ENCODE results near the gene TMBIM4.
"Not testable (repeated sequence)": the region's sequence is repeated elsewhere in the genome, so short reads cannot be mapped to it uniquely, and the experiment has no call there.

The TMBIM4 gene

GRCh38 chr12:66187036-66187435, 17.2 kb upstream of the TMBIM4 start:
- no peak for DNase-seq (ENCODE audit: low read depth in 2 of 3, low spot score in 1 of 3)

- DNase-seq (ENCODE audit: low read depth in 2 of 3, low spot score in 1 of 3), result not testable (repeated sequence)
These were observed 15.0 kb upstream of the TMBIM4 start for GRCh38 chr12:66184822-66185221.

- no peak for DNase-seq (ENCODE audit: low read depth in 2 of 3, low spot score in 1 of 3)
These were observed 13.2 kb upstream of the TMBIM4 start for GRCh38 chr12:66182956-66183355.

GRCh38 chr12:66176105-66176900, 6.5 kb upstream of the TMBIM4 start:
- no peak for DNase-seq (ENCODE audit: low read depth in 2 of 3, low spot score in 1 of 3)

GRCh38 chr12:66174391-66175325, 4.9 kb upstream of the TMBIM4 start:
- DNase-seq (ENCODE audit: low read depth in 2 of 3, low spot score in 1 of 3), result not testable (repeated sequence)

GRCh38 chr12:66170606-66171005, 810 bp upstream of the TMBIM4 start:
- DNase-seq (ENCODE audit: low read depth in 2 of 3, low spot score in 1 of 3), result no peak

GRCh38 chr12:66168410-66168809, 1.4 kb downstream of the TMBIM4 start:
- DNase-seq (ENCODE audit: low read depth in 2 of 3, low spot score in 1 of 3), result no peak

DNA sequence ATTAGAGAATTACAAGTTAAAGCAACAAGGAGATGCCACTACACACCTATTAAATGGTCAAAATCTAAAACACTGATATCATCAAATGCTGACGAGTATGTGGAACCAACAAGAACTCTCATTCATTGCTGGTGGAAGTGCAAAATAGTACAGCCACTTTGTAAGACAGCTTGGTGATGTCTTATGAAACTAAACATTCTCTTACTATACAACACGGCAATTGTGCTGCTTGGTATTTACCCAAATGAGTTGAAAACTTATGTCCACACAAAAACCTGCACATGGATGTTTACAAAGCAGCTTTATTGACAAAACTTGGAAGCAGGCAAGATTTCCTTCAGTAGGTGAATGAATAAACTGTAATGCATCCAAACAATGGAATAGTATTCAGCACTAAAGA, 3.2 kb downstream of the TMBIM4 start:
- no peak for DNase-seq (ENCODE audit: low read depth in 2 of 3, low spot score in 1 of 3)

DNA sequence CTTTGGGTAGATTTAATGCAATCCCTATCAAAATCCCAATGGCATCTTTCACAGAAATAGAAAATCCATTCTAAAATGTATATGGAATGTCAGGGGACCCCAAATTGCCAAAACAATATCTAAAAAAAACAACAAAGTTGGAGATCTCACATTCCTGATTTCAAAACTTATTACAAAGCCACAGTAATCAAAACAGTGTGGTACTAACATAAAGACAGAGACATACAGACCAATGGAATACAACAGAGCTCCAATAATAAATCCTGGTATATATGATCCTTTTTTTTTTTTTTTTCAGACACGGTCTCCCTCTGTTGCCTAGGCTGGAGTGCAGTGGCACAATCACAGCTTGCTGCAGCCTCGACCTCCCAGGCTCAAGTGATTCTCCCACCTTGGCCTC, 4.7 kb downstream of the TMBIM4 start:
- no peak for DNase-seq (ENCODE audit: low read depth in 2 of 3, low spot score in 1 of 3)

DNA sequence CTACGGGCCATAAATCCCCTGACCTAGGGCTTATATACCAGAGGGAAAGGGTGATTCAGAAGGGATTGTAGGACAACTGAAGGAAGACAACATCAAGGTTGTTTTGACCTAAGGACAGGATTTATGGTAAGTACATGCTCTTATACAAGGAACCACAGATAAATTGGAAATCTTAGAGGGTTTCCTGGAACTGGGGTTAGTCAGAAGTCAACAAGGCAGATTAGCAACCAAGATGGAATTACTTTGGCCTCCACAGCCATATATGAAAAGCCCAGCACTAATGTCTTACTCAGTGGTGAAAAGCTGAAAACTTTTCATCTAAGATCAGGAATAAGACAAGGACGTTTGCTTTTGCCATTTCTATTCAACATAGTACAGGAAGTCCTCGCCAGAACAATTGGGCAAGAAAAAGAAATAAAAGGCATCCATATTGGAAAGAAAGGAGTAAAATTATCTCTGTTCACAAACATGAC, 5.4 kb downstream of the TMBIM4 start:
- DNase-seq (ENCODE audit: low read depth in 2 of 3, low spot score in 1 of 3), result no peak

DNA sequence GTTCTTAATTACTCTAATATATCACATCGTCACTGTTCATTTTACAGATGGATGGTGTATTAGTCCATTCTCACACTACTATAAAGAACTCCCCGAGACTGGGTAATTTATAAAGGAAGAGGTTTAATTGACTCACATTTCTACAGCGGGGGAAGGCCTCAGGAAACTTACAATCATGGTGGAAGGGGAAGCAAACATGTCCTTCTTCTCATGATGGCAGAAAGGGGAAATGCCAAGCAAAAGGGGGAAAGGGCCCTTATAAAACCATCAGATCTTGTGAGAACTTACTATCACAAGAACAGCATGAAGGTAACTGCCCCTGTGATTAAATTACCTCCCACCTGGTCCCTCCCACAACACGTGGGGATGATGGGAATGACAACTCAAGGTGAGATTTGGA, 6.5 kb downstream of the TMBIM4 start:
- no peak for DNase-seq (ENCODE audit: low read depth in 2 of 3, low spot score in 1 of 3)

- DNase-seq (ENCODE audit: low read depth in 2 of 3, low spot score in 1 of 3), result no peak
These were observed 7.1 kb downstream of the TMBIM4 start for GRCh38 chr12:66162701-66163100.

DNA sequence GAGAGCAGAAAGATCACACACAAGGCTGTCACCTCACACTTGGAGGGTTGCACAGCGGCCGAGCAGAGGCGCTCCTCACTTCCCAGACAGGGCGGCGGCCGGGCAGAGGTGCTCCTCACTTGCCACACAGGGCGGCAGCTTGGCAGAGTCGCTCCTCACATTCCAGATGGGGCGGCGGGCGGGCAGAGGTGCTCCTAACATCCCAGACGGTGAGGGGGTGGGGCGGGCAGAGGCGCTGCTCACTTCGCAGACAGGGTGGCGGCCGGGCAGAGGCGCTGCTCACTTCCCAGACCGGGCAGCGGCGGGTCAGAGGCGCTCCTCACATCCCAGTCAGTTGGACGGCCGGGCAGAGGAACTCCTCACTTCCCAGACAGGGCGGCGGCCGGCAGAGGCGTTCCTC, 9.1 kb downstream of the TMBIM4 start:
- no peak for DNase-seq (ENCODE audit: low read depth in 2 of 3, low spot score in 1 of 3)

- no peak for DNase-seq (ENCODE audit: low read depth in 2 of 3, low spot score in 1 of 3)
These were observed 10.7 kb downstream of the TMBIM4 start for GRCh38 chr12:66159123-66159522.

GRCh38 chr12:66156654-66157053, 13.1 kb downstream of the TMBIM4 start:
- no peak for DNase-seq (ENCODE audit: low read depth in 2 of 3, low spot score in 1 of 3)

- no peak for DNase-seq (ENCODE audit: low read depth in 2 of 3, low spot score in 1 of 3)
These were observed 15.0 kb downstream of the TMBIM4 start for GRCh38 chr12:66154776-66155175.

DNA sequence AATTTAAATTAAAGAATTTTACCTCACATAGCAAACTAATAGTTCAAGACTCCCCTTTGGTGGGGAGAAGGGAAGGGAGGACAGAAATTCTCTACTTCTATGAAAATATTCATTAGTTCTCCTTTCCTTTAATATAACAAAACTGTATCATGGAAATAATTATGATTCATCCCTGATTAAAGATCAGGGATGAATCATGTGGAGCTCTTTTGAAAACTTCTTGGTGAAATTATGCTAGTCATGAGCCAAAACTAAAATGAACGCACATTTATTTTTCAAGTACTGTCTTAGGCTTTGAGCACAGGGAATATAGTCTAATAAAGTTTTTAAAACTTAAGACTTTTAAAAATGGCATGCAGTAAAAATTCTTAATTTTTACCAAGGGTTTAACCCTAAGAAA, 17.1 kb downstream of the TMBIM4 start:
- DNase-seq (ENCODE audit: low read depth in 2 of 3, low spot score in 1 of 3), result no peak

GRCh38 chr12:66149702-66150398, 19.9 kb downstream of the TMBIM4 start:
- DNase-seq (ENCODE audit: low read depth in 2 of 3, low spot score in 1 of 3), result no peak

- DNase-seq (ENCODE audit: low read depth in 2 of 3, low spot score in 1 of 3), result no peak
These were observed 24.7 kb downstream of the TMBIM4 start for GRCh38 chr12:66144791-66145754.

GRCh38 chr12:66143868-66144267, 25.9 kb downstream of the TMBIM4 start:
- DNase-seq (ENCODE audit: low read depth in 2 of 3, low spot score in 1 of 3), result no peak
